Mesendoderm (in vitro differentiated cells): ENCODE data around the gene GGNBP2.

Experiments
- DNase-seq: peaks from one replicate; pipeline ENCODE4 v3.0.0; 2013
- H2AK5ac ChIP-seq: 2 replicates; pipeline ENCODE4 v1.6.1; 2013; ENCODE audit warnings: low read length, inconsistent platforms
- H2BK120ac ChIP-seq: 2 replicates; pipeline ENCODE4 v1.6.1; 2013; ENCODE audit warnings: low read depth, mild to moderate bottlenecking, low read length, moderate library complexity, mixed read lengths
- H2BK15ac ChIP-seq: replicated peaks from 2 replicates; pipeline ENCODE4 v1.6.1; 2013; ENCODE audit warnings: low read depth, mild to moderate bottlenecking, moderate library complexity
- H2BK5ac ChIP-seq: 2 replicates; pipeline ENCODE4 v1.6.1; 2013; ENCODE audit warnings: low read length, inconsistent platforms
- H3K18ac ChIP-seq: 2 replicates; pipeline ENCODE4 v1.6.1; 2013; ENCODE audit warnings: mild to moderate bottlenecking, low read length, mixed read lengths
- H3K23ac ChIP-seq: one replicate; pipeline ENCODE4 v1.6.1; 2013; ENCODE audit warnings: low read length
- H3K27ac ChIP-seq: 2 replicates; pipeline ENCODE4 v1.5.1; 2013; ENCODE audit warnings: low read depth, mild to moderate bottlenecking, inconsistent platforms, low read length, moderate library complexity
- H3K27me3 ChIP-seq: 2 replicates; pipeline ENCODE4 v1.6.1; 2013; ENCODE audit warnings: low read length, control low read depth, mild to moderate bottlenecking, inconsistent platforms; ENCODE audit not compliant: insufficient read depth, poor library complexity
- H3K36me3 ChIP-seq: 2 replicates; pipeline ENCODE4 v1.6.1; 2013; ENCODE audit warnings: low read length, inconsistent platforms; ENCODE audit not compliant: control insufficient read depth, insufficient read depth
- H3K4ac ChIP-seq: one replicate; pipeline ENCODE4 v1.6.1; 2013; ENCODE audit warnings: low read depth, mild to moderate bottlenecking, low read length, moderate library complexity
- H3K4me1 ChIP-seq: 2 replicates; pipeline ENCODE4 v1.6.1; 2013; ENCODE audit warnings: low read depth, low read length, inconsistent platforms; ENCODE audit not compliant: control insufficient read depth
- H3K4me2 ChIP-seq: 2 replicates; pipeline ENCODE4 v1.6.1; 2013; ENCODE audit warnings: low read length
- H3K4me3 ChIP-seq: 2 replicates; pipeline ENCODE4 v1.5.1; 2013; ENCODE audit warnings: mild to moderate bottlenecking, low read length
- H3K56ac ChIP-seq: one replicate; pipeline ENCODE4 v1.6.1; 2013; ENCODE audit warnings: low read length
- H3K79me1 ChIP-seq: 2 replicates; pipeline ENCODE4 v1.6.1; 2013; ENCODE audit warnings: low read length, inconsistent platforms
- H3K79me2 ChIP-seq: 2 replicates; pipeline ENCODE4 v1.6.1; 2013; ENCODE audit warnings: mild to moderate bottlenecking, low read length; ENCODE audit not compliant: control insufficient read depth, insufficient read depth
- H3K9ac ChIP-seq: 2 replicates; pipeline ENCODE4 v1.6.1; 2013; ENCODE audit warnings: low read length, inconsistent platforms
- H4K5ac ChIP-seq: one replicate; pipeline ENCODE4 v1.6.1; 2013; ENCODE audit warnings: low read length
- H4K8ac ChIP-seq: one replicate; pipeline ENCODE4 v1.6.1; 2013; ENCODE audit warnings: low read depth, mild to moderate bottlenecking, control low read depth, low read length, moderate library complexity
- WGBS: extraction: QIAGEN DNeasy Blood & Tissue Kit; methylation state at CpG from one replicate; pipeline ENCODE4 v1.1.7; 2013; ENCODE audit warnings: low lambda C conversion rate, missing lambda C conversion rate; ENCODE audit not compliant: insufficient coverage; ENCODE audit errors: extremely low coverage; 5-methylcytosine and 5-hydroxymethylcytosine counted together

GGNBP2 gene

DNA sequence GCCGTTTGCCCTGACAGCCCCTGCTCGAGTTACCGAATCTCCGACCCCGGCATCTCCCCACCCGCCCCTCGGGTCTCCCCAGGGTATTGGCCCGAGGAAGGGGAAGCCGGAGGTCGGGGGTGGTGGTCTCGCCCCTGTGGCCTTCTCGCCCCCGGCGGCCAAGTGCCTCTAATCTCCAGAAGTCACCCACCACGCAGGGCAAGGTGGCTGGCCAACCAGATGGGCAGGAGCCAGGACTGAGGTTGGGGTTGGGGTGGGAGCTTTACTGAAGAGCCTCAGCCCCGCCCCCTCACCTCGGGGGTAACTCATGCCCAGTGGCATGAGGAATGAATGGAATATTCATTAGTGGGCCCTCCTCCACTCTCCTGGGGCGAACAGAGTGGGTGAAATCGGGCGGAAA lies 47.6 kb downstream of the GGNBP2 start:
- H3K36me3 ChIP-seq = no peaks in the 10 kb centered on the region
- H3K4ac ChIP-seq = peak overlapping the region; percentile 8
- peak overlapping the region; percentile 91 for H3K56ac ChIP-seq
- peaks cover 10% of the 10 kb centered on the region for H3K79me1 ChIP-seq
- H3K4me3 ChIP-seq = peak overlapping the region; percentile 69
- H3K9ac ChIP-seq = peak overlapping the region; percentile 86
- no peak overlapping the region for H4K5ac ChIP-seq
- peak overlapping the region; percentile 71 for H3K4me2 ChIP-seq
- peaks cover 11% of the 10 kb centered on the region for H3K79me2 ChIP-seq
- WGBS = no CpG with 5 or more reads among the region's 20 CpGs
- H2BK15ac ChIP-seq = no peak overlapping the region
- peaks cover 2% of the 10 kb centered on the region for H3K4me1 ChIP-seq
- no peak overlapping the region for H4K8ac ChIP-seq
- H2BK120ac ChIP-seq = no peak overlapping the region
- H2AK5ac ChIP-seq = no peak overlapping the region
- H2BK5ac ChIP-seq = no peak overlapping the region
- peak; percentile 60 for DNase-seq
- peak overlapping the region; percentile 62 for H3K18ac ChIP-seq
- H3K27me3 ChIP-seq = no peaks in the 10 kb centered on the region
- no peak overlapping the region for H3K27ac ChIP-seq
- H3K23ac ChIP-seq = no peak overlapping the region

DNA sequence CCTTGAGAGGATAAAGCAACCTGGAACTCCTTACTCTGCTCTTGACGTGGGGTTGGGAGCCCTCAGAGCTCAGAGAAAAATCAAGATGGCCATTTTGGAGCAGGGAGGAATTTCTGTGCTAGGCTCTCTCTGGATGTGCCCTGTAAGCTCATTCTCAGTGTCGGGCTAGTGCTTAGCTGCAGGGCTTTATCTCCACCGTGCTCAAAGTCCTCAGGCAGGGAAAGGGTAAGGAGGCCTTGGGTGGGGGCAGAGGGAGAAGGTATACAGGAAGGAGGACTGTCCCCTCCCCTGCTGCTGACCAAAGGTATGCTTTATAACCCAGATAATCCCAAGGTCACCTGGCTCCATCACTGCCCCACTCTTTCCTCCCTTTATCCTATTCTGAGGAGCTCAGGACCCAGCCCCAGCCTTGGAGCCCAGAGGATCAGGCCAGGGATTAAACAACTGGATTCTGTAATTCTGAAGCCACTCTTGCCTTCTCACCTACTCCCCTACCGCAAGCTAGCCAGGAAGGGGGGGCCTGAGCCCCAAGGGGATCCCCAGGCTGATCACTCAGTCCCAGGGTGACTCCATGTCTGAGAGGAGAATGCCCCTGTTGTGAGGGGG lies 48.1 kb downstream of the GGNBP2 start:
- H2AK5ac ChIP-seq = no peak overlapping the region
- H3K4me2 ChIP-seq = peak overlapping the region; percentile 71
- peaks cover 2% of the 10 kb centered on the region for H3K36me3 ChIP-seq
- H2BK120ac ChIP-seq = no peak overlapping the region
- H3K9ac ChIP-seq = peak overlapping the region; percentile 86
- no peaks in the 10 kb centered on the region for H3K27me3 ChIP-seq
- peak overlapping the region; percentile 69 for H3K4me3 ChIP-seq
- H3K18ac ChIP-seq = no peak overlapping the region
- peaks cover 10% of the 10 kb centered on the region for H3K79me1 ChIP-seq
- no peak overlapping the region for H3K27ac ChIP-seq
- DNase-seq = peak; percentile 53
- H3K23ac ChIP-seq = no peak overlapping the region
- no peak overlapping the region for H3K4ac ChIP-seq
- H3K4me1 ChIP-seq = peaks cover 2% of the 10 kb centered on the region
- peaks cover 11% of the 10 kb centered on the region for H3K79me2 ChIP-seq
- no peak overlapping the region for H2BK15ac ChIP-seq
- H4K8ac ChIP-seq = no peak overlapping the region
- H4K5ac ChIP-seq = no peak overlapping the region
- H3K56ac ChIP-seq = peak overlapping the region; percentile 91
- H2BK5ac ChIP-seq = no peak overlapping the region
- WGBS = no CpG with 5 or more reads among the region's 4 CpGs

DNA sequence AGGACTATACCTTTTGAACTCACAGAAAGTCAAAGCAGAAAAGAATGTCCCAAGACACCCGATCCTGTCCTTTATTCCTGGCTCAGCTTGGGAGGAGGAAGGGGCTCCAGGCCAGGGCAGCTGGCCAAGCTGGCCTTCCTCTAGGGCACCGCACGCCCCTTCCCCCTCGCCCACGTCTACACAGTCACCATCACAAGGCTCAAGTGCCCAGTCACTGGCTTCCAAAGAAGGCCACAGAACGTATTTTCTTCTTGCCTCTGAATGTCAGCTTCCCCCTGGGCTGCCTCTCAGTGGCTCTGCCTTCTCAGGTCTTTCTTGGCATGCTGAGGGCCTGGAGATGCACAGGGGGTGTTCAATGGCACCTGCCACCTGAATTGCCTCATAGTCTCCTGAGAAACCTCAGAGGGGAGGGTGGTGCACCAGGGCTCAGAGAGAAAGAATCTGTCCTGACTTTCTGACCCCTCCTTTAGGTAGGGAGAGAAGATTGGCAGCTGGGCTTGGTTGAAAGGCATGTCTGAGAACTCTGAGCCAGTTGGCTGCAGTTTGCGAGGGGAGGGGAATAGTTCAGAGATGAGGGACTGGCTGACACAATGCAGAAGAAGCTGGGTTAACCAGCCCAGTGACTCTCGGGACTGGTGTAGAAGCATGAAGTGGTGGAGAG lies 49.1 kb downstream of the GGNBP2 start:
- no peak overlapping the region for H3K18ac ChIP-seq
- peak; percentile 26 for DNase-seq
- H3K27ac ChIP-seq = no peak overlapping the region
- no peak overlapping the region for H2BK15ac ChIP-seq
- H3K23ac ChIP-seq = no peak overlapping the region
- no peak overlapping the region for H3K4me3 ChIP-seq
- no peaks in the 10 kb centered on the region for H3K27me3 ChIP-seq
- no peak overlapping the region for H2BK5ac ChIP-seq
- H3K4me2 ChIP-seq = no peak overlapping the region
- no peak overlapping the region for H3K4ac ChIP-seq
- no CpG with 5 or more reads among the region's 8 CpGs for WGBS
- peaks cover 2% of the 10 kb centered on the region for H3K4me1 ChIP-seq
- peaks cover 10% of the 10 kb centered on the region for H3K79me1 ChIP-seq
- no peak overlapping the region for H3K56ac ChIP-seq
- peaks cover 11% of the 10 kb centered on the region for H3K79me2 ChIP-seq
- no peak overlapping the region for H2AK5ac ChIP-seq
- H2BK120ac ChIP-seq = no peak overlapping the region
- no peak overlapping the region for H4K5ac ChIP-seq
- peaks cover 2% of the 10 kb centered on the region for H3K36me3 ChIP-seq
- H3K9ac ChIP-seq = no peak overlapping the region
- no peak overlapping the region for H4K8ac ChIP-seq

DNA sequence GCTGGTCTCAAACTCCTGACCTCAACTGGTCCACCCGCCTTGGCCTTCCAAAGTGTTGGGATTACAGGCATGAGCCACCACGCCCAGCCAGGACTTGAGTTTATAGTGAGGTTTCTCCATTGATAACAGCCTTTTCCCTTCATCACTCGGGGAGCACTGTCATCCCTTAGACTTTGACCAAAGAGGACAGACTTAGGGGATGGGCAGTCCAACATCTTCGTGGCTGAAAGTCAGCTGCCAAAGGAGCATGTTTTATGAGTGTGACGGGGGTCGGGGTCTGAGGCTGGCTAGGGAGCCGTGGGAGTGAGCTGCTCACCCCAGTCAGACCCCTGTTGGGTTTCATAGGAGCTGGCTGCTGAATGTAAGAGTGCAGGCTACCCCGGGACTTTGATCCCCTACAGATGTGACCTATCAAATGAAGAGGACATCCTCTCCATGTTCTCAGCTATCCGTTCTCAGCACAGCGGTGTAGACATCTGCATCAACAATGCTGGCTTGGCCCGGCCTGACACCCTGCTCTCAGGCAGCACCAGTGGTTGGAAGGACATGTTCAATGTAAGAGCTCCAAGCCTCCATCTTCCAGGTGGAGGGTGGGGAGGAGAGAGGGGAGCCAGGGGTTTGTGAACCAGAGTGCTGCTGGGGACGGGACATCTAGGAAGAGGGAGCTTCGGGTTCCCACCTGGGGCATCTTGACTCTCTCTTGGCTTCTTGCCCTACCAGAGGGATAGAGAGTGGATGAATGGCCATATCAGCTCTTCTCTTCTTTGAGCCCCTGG lies 50.1 kb downstream of the GGNBP2 start:
- H3K4me1 ChIP-seq = peaks cover 2% of the 10 kb centered on the region
- no peak for DNase-seq
- H2BK120ac ChIP-seq = no peak overlapping the region
- H3K9ac ChIP-seq = no peak overlapping the region
- peaks cover 2% of the 10 kb centered on the region for H3K36me3 ChIP-seq
- H3K4me3 ChIP-seq = no peak overlapping the region
- H4K8ac ChIP-seq = no peak overlapping the region
- H3K23ac ChIP-seq = no peak overlapping the region
- H3K18ac ChIP-seq = no peak overlapping the region
- no peak overlapping the region for H3K4ac ChIP-seq
- no peak overlapping the region for H3K4me2 ChIP-seq
- WGBS = no CpG with 5 or more reads among the region's 13 CpGs
- no peak overlapping the region for H2AK5ac ChIP-seq
- peaks cover 10% of the 10 kb centered on the region for H3K79me1 ChIP-seq
- no peak overlapping the region for H2BK15ac ChIP-seq
- H2BK5ac ChIP-seq = no peak overlapping the region
- no peak overlapping the region for H4K5ac ChIP-seq
- H3K56ac ChIP-seq = no peak overlapping the region
- no peaks in the 10 kb centered on the region for H3K27me3 ChIP-seq
- H3K27ac ChIP-seq = no peak overlapping the region
- H3K79me2 ChIP-seq = peaks cover 11% of the 10 kb centered on the region

DNA sequence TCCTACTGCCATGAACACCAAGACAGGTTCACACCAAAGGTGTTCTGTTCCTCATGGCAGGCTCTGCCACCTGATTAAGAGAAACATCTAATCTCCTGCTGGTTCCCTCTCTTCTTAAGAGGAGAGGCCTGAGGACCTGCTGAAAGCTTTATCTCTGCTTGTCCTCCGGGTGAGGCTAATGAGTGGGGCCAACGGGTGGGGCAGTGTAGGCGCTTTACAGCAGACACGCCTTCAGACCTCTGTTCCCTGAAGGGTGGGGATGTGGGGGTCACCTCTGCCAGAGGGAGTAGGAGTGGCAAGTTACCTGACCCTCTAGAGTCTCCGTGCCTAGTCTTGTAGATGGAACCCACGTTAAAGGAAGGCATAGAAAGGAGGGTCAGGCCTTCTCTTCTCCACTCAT lies 52.5 kb downstream of the GGNBP2 start:
- Histone ChIP-seq H3K56ac (no peak overlapping the region), H3K36me3 (peaks cover 2% of the 10 kb centered on the region), H3K79me1 (peaks cover 12% of the 10 kb centered on the region), H3K4me2 (no peak overlapping the region), H3K27me3 (no peaks in the 10 kb centered on the region), H3K4ac (no peak overlapping the region), H3K18ac (no peak overlapping the region), H3K9ac (no peak overlapping the region), H2BK120ac (no peak overlapping the region), H3K23ac (no peak overlapping the region), H3K27ac (no peak overlapping the region), H4K8ac (no peak overlapping the region), H2BK15ac (no peak overlapping the region), H4K5ac (no peak overlapping the region), H3K79me2 (peaks cover 11% of the 10 kb centered on the region), H3K4me3 (no peak overlapping the region), H3K4me1 (peaks cover 6% of the 10 kb centered on the region), H2BK5ac (no peak overlapping the region), H2AK5ac (no peak overlapping the region)
- WGBS = no CpG with 5 or more reads among the region's 6 CpGs
- DNase-seq = no peak
